T follicular helper cell (primary cell): ENCODE measurements around the gene AHRR.
"Not testable (repeated sequence)": the region's sequence is repeated elsewhere in the genome, so short reads cannot be mapped to it uniquely, and the experiment has no call there.

Source experiments
- DNase-seq: peaks from one replicate; pipeline ENCODE4 v3.0.0-alpha.2; 2020; ENCODE audit warnings: low read depth

AHRR gene

GRCh38 chr5:395921-396530, 74.5 kb downstream of the AHRR start:
- no peak for DNase-seq

DNA sequence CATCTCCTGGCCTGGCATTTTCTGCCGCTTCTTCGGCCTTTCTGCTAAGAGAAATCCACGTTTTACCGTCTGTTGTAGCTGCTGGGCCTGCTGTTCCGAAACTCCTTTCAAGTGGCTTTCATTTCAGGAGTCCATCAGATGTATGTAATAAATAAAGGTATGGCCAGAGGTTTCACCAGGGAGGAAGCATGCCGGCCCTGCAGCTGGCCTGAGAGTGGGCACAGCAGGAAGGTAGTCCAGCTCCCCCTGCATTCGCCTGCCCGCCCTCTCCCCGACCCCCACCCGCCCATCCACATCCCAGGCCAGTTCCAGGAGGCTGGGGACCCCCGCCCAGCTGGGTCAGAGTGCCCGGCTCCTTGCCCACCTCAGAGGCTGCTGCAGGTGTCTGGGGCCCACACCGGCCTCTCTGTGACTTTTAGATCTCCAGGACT, 75.0 kb downstream of the AHRR start:
- no peak for DNase-seq

DNA sequence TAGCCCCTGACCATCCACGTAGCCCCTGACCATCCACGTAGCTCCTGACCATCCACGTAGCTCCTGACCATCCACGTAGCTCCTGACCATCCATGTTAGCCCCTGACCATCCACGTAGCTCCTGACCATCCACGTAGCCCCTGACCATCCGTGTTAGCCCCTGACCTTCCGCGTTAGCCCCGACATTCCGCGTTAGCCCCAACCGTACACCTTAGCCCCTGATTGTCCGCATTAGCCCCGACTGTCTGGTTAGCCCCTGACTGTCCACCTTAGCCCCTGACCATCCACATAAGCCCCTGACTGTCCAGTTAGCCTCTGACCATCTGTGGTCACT, 76.6 kb downstream of the AHRR start:
- DNase-seq = not testable (repeated sequence)

DNA sequence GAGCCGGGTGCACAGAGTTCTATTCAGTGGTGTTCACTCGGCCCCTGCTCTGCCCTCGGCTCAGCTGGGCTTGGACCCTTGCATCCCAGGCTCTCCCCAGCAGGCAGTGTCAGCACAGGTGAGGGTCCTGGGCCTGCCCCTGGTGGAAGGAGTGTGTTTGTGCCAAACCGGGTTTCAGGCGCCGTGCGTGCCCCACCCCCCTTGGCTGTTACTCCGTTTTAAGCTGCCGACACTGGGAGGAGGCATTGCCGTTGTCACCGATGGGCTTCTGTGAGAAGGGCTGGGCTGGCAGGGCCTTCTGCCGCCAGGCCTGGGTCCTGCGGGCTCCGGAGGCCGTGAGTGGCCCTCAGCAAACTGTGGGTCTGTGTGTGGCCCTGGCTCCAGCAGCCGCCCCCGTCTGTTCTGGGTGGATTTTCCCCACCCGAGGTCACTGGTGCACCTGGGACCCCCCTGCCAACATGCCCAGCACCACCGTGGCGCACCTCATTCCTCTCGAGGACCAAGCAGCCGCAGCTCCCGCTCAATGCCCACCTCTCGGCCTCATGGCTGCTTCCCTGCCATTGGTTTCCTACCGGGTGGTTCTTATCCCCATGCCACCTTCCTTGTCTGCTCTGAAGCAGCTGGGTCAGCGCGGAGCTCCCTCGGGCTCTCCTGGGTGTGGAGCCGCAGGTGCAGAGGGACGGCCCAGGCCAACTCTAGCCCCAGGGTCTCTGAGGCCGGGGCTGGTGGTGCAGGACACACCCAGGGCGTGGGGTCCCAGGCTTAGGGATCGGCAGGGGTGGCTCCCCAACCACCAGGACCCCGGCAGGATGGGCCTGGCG, 77.2 kb downstream of the AHRR start:
- DNase-seq = no peak

- no peak for DNase-seq
Measured at GRCh38 chr5:399296-400281, 78.1 kb downstream of the AHRR start.

GRCh38 chr5:400282-401145, 79.0 kb downstream of the AHRR start:
- DNase-seq = no peak

DNA sequence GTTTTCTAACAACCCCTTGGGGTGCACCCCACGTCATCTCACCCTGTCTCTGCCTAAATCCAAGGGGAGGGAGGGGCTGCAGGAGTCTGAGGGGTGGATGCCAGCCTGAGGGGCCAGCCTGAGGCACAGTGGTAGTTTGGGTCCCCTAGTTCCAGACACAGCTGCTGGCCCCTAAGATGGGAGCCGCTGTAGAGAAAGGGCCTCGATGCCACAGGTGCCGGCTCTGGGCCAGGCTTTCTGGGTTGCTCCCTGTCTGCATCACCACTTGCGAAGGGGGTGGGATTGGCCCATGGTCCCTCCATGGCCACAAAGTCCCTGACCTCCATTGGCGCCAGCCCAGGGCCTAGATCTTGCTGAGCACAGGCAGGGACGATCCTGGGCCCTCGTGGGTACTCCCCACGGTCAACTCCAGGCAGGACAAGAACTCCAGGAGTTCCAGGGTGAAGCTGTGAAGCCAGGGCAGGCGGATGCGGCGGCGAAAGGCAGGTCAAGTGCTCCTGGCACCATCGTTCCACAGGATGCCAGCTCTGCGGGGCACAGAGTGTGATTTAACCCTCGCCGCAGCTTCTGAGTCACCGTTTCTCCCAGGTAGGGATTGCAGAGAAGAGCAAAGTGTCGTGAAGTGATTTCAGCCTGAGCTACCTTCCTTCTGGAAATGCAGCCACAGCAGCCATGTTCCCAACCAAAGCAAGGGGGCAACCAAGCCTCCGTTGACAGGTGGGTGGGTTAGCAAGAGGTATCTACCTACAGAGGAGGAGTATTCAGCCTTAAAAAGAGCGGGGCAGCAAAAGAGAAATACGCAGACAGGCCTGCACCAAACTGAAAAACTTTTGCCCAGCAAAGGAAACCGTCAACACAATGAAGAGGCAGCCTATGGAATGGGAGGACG, 79.9 kb downstream of the AHRR start:
- no peak for DNase-seq

- not testable (repeated sequence) for DNase-seq
Measured at GRCh38 chr5:402219-402614, 80.7 kb downstream of the AHRR start.

- DNase-seq = no peak
Measured at GRCh38 chr5:402615-403359, 81.3 kb downstream of the AHRR start.

- DNase-seq = no peak
Measured at GRCh38 chr5:403995-404394, 82.5 kb downstream of the AHRR start.

DNA sequence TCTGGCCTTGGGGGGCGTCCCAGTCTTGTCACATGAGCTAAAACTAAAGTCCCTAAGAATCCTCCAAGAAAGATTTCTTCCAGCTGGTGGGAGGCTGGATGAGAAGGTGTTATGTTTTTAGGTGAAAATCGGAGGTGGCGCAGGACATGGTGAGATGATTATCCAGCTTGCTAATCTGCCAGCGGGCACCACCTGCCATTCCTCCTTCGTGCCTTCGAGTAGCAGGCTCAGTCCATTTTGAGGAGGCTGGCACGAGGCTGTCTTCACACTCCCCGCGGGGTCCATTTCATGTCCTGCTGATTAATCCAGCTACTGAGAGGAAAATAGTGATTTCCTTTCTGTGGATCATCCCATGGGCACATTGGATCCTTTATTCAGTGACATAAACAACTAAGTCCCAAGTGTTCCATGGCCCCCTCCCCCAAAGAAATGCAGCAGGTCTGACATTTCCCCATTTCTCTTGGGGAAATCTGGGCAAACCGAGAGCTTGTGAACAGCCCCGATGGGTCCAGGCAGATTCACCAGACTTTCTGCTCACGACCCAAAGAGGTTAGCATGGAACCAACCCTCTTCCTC, 83.2 kb downstream of the AHRR start:
- DNase-seq = no peak

DNA sequence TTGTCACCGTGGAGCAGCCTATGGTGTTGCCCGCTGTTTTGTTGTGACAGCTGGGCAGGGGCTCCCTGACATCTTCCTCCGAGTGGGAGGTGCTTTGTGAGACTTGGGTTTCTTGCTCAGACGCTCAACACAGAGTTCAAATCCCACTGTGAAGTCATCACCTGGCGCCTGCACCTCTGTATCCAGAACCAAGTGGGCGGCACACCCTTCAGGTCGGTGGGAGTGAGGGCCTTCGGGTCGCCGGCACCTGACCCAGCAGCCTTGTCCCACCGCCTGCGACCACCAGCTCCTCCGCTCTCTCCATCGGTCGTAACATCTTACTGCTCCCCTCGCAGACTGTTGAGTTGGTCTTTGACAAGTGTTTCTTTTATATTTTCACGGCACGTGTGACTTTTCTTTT, 83.9 kb downstream of the AHRR start:
- no peak for DNase-seq

GRCh38 chr5:406041-406440, 84.5 kb downstream of the AHRR start:
- DNase-seq = no peak

DNA sequence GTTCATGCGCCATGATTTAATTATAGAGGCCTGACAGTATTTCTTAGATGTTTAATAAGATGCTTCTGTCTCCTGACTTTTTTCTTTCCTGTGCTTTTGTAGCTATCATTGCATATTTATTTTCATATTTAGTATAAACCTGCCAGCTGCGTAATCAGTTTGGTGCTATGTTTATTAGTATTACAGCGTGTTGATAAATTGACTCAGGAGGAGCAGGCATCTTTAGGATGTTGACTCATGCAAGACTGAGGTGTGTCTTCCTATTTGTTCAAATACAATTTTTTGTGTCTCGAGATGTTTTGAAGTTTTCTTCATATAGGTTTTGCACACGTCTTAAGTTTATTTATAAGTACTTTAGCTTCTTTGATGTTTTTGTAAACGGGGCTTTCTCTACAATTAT, 85.5 kb downstream of the AHRR start:
- DNase-seq = no peak

DNA sequence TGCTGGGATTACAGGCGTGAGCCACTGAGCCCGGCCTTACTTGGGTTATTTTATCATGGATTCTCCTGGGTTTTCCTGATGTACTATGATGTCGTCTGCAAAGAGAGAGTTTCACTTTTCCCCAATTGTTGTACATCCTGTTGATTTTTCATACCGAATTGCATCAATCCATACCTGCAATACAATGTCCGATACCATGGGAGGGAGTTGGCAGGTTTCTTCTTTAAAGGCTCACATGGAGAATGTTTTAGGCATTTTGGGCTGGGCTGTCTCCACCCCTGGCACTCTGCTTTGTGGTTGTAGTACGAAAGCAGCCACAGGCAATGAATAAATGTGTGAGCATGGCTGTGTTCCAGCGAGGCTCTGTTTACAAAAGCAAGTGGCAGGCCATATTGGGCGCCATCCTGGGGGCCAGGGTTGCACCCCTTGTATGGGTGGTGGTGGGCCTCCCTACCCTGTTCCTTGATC, 86.3 kb downstream of the AHRR start:
- DNase-seq = no peak

- DNase-seq = no peak
Measured at GRCh38 chr5:410911-411517, 89.5 kb downstream of the AHRR start.

DNA sequence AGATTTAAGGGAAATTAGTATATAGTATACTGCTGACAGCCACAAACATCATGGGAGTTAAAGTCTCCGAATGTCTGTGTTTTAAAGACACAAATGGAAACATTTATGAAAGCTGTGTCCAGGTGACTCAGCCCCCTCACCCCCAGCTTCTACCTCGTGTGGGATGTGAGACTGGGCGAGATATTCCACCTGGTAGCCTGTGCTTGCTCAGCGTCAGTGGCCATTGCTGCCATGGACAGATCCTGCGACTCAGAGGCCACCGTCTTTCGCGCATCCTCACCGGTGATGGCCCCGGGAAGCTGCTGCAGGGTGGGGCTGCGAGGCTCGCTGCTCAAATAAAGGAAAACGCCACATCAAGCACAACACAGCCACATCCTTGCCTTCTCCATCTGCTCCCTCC, 90.2 kb downstream of the AHRR start:
- DNase-seq = no peak

- DNase-seq = not testable (repeated sequence)
Measured at GRCh38 chr5:414991-415927, 93.7 kb downstream of the AHRR start.
